ENCODE results near the gene GFOD1. TPM values are rescaled to one million over a fixed set of nuclear protein-coding genes. Genes with fewer than 3 reads are reported as not detected.

The GFOD1 gene
- total RNA-seq (2022; extraction: Qiagen RNA extraction), result 1.6 to 2.0 TPM (median 1.8 TPM) in 5 replicates

GRCh38 chr6:13487122-13488014 is at the start of gene GFOD1:
Gene GFOD1, minus strand, starts transcription at chr6:13487600. Its CDS starts 710 bp downstream, at chr6:13486890.

GRCh38 chr6:13328076-13328874 is 159.1 kb downstream of the GFOD1 start, which contains the start of gene TBC1D7:
Gene TBC1D7, minus strand, starts transcription at chr6:13328537. Its CDS starts 1,639 bp downstream, at chr6:13326898.

Other genes with a start within 250 kb of the GFOD1 start
- gene TBC1D7, start 159.1 kb downstream of the GFOD1 start, total RNA-seq (2022; extraction: Qiagen RNA extraction), result 31.9 to 37.1 TPM (median 34.0 TPM) in 5 replicates
- gene SIRT5, start 87.0 kb upstream of the GFOD1 start, total RNA-seq (2022; extraction: Qiagen RNA extraction), result 3.6 to 4.4 TPM (median 4.0 TPM) in 5 replicates
- gene NOL7, start 127.7 kb upstream of the GFOD1 start, total RNA-seq (2022; extraction: Qiagen RNA extraction), result 67.9 to 81.4 TPM (median 71.3 TPM) in 5 replicates
- 11.2 to 16.1 TPM (median 12.9 TPM) in 5 replicates for gene RANBP9, start 224.2 kb upstream of the GFOD1 start, total RNA-seq (2022; extraction: Qiagen RNA extraction)

All from A549 treated with CORT108297 at 1 μM for 4 hours (cell line).